ENCODE measurements around the gene TUBA4A. TPM values are rescaled to one million over a fixed set of nuclear protein-coding genes. Genes with fewer than 3 reads are reported as not detected.
A peak's percentile ranks its signal among the peaks of the same experiment; 100 is the strongest.

The TUBA4A gene
- polyA plus RNA-seq, 1 donor from 2014 or later = 229 TPM

DNA sequence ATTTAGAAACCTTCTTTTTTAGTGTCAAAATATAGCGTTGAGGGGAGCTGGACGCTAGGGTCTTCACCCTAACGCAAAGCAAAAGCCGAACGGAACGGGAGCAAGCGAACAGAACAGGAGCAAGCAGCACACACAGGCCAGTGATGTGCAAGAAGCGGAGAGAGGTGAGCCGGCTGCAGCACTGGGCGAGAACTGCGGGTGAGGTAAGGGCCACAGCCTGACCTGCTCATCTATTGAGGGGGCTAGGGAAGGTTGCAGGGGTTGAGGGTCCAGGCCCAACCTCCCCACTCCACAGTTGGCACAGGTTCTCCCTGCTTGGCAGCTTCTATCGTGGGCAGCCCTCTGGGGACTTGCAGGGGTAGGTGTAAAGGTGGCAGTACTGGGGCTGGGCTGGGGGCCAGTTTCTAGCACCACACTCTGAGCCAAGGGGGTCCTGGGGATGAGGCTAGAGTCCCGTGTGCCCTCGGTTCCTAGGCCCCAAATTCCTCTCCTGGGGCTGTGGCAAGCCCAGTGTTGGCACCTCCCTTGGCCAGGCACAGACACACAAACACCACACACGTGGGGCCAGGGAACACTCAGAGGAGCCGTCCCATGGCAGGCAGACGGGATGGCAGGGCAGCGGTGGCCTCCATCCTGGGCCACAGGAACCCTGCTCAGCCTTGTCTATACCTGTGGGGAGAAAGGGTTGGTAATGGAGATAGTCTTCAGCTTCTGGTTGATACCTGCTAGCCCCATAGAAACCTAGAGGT lies 33.8 kb downstream of the TUBA4A start:
- no peaks in the 10 kb centered on the region for H3K9me3 Mint-ChIP-seq
- peak overlapping the region in 2 of 4 donors; percentile 52 to 88 for H3K4me3 Mint-ChIP-seq
- H3K27me3 Mint-ChIP-seq = no peaks in the 10 kb centered on the region
- H3K4me1 Mint-ChIP-seq = peaks cover 13 to 15% (median 14%) of the 10 kb centered on the region in 3 donors
- no peaks in the 10 kb centered on the region for H3K36me3 Mint-ChIP-seq
- H3K27ac Mint-ChIP-seq = no peak overlapping the region

DNA sequence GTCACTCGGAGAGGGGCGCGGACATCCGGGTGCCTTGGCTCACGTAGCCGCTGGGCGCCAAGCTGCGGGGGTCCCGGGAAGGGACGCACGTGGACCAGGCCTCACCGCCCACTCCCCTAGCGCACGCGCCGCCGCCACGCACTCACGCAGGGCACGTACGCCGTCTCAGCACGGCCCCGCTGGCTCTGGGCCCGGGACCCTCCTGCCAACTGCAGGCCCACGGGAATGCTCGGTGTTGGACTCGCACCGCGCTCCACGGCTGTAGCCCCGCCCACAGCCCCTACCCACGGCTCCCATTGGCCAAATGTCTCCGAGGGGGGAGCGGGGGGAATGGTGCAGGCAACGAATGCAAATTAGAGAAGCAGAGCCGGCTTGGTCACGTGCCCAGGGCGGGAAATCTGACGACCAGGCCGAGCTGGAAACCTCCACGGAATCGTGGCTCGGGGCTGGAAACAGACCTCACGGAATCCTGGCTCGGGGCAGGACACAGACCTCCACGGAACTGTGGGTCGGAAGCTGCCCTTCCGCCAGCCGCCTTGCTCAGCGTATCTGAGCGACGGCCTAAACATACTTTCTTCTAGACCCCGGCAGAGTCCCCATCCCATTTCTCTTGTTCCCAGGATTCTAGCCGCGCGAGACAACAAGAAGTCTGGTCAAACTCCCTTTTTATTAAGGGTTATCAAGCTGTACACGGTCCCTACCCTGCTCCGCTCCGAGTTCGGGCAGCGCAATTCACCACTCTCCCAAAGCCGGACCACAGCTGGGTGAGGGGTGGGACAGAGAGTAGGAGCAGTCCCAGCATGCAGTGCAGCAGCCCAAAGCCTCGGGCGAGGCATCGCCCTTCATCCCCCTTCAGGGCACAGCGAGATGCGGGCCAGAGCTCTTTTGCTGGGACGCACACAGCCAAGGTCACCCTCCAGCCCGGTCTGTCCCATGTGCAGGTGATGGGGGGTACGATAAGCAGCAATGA lies 34.7 kb downstream of the TUBA4A start, which contains the start of gene ABCB6:
Gene ABCB6, minus strand, starts transcription at position 227 of the 970 bp plus-strand sequence. CDS start 285 bp downstream, outside the sequence.
- Mint-ChIP-seq H3K36me3 (no peaks in the 10 kb centered on the region), H3K4me3 (peak within 1 kb of the TSS; percentile 82 to 97 (median 94)), H3K27ac (peak within 1 kb of the TSS; percentile 90 to 97 (median 92)), H3K27me3 (no peaks in the 10 kb centered on the region), H3K4me1 (peaks cover 11 to 15% (median 13%) of the 10 kb centered on the region in 3 donors), H3K9me3 (no peaks in the 10 kb centered on the region)

DNA sequence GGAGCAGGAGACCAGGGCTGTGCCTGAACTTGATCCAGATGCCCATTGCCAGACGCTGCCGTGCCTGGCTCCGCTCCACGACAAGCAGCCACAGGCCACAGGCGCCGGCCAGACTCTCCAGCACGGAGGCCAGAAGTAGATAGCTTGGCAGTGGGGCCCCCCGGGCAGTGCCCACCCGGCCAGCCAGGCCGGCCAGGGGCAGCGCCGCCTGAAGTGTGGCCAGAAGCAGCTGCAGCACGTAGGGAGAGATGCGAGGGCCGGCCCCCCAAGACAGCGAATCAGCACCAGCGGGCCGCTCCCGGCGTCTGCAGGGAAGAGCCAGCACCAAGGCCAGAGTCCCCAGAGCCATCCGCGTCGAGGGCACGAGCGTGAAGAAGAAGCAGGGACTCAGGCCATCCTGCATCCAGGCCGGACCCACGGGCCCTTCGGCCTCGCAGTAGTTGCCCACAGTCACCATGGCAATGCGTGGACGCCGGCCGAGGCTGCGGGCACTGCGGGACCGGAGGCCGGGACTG lies 35.4 kb downstream of the TUBA4A start:
- H3K4me1 Mint-ChIP-seq = peaks cover 11 to 15% (median 13%) of the 10 kb centered on the region in 3 donors
- no peaks in the 10 kb centered on the region for H3K36me3 Mint-ChIP-seq
- peak overlapping the region; percentile 90 to 97 (median 92) for H3K27ac Mint-ChIP-seq
- peak overlapping the region; percentile 82 to 97 (median 94) for H3K4me3 Mint-ChIP-seq
- H3K27me3 Mint-ChIP-seq = no peaks in the 10 kb centered on the region
- no peaks in the 10 kb centered on the region for H3K9me3 Mint-ChIP-seq

DNA sequence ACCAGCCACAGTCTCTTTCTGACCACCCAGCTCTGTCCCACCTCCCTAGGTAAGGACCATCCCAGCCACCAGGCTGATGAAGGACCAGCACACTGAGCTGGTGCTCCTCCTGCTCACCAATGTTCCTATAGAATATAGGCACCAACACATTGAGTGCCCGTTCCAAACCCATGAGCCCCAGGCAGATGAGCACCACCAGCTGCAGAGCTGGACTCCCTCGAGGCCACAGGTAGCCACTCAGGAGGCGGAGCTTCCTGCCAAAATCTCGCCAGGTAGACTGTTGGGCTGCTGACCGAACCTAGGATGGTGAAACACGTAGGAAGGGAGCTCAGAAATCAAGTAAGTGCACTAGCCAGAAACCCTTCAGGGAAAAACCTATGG lies 37.2 kb downstream of the TUBA4A start:
- peak overlapping the region; percentile 47 to 63 (median 55) for H3K4me3 Mint-ChIP-seq
- no peaks in the 10 kb centered on the region for H3K27me3 Mint-ChIP-seq
- no peaks in the 10 kb centered on the region for H3K9me3 Mint-ChIP-seq
- H3K36me3 Mint-ChIP-seq = no peaks in the 10 kb centered on the region
- peaks cover 11 to 16% (median 15%) of the 10 kb centered on the region in 3 donors for H3K4me1 Mint-ChIP-seq
- peak overlapping the region in 2 of 3 donors; percentile 67 to 78 for H3K27ac Mint-ChIP-seq

DNA sequence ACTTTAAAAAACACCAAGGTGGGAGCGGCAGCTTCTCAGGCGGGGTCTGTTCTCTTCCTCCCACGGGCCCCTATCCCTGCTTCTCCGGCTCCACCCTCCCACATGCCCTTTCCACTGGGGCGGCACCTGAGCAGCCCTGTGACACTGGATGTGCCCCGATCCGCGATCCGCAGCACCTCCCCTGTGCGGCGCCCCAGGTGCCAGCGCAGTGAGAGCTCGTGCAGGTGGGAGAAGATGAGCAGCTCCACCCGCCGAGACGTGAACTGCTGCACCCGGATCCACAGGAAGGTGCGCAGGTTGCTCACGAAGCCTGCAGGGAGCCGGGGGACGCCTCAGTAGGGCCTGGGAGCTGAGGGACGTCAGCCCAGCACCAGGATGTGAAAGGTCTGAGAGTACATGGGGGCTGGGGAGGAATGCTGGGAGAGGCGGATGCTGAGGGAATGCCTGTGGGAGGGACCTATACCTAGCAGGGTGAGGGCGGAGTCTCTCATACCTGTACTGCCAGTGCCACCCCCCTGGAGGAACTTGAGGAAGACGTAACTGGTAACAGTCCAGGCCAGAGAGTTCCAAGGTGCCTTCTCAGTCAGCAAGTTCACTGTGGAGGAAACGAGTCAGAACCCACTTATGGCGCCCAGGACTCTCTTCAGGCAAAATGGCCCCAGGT lies 37.7 kb downstream of the TUBA4A start:
- H3K9me3 Mint-ChIP-seq = no peaks in the 10 kb centered on the region
- H3K27me3 Mint-ChIP-seq = no peaks in the 10 kb centered on the region
- peak overlapping the region in 2 of 3 donors; percentile 67 to 78 for H3K27ac Mint-ChIP-seq

DNA sequence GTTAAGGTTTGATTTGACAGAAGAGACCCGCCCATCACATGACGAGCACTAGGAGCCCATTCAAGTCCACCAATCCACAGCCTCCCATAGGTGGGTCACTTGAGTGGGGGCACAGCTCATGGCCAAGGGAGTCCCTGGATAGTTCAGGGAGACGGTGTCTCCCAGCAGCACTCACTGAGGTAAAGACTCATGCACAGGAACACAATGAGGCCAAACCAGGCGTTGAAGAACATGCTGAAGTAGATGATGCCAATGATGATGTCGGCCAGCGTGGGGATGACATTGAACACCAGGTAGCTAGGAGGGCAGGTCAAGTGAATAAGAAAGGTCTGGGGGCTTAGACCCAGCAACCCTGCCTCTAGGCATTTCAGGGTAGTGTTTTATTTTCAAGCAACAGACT lies 38.9 kb downstream of the TUBA4A start:
- H3K27me3 Mint-ChIP-seq = no peaks in the 10 kb centered on the region
- peak overlapping the region in 1 of 4 donors; percentile 2 for H3K4me3 Mint-ChIP-seq
- no peak overlapping the region for H3K27ac Mint-ChIP-seq
- no peaks in the 10 kb centered on the region for H3K9me3 Mint-ChIP-seq
- peaks cover 11 to 22% (median 21%) of the 10 kb centered on the region in 3 donors for H3K4me1 Mint-ChIP-seq
- no peaks in the 10 kb centered on the region for H3K36me3 Mint-ChIP-seq

More for the DNA sequence above, 37.7 kb downstream of the TUBA4A start:
- H3K4me1 Mint-ChIP-seq = peaks cover 11 to 21% (median 19%) of the 10 kb centered on the region in 3 donors
- H3K4me3 Mint-ChIP-seq = peak overlapping the region in 1 of 4 donors; percentile 60
- no peaks in the 10 kb centered on the region for H3K36me3 Mint-ChIP-seq

DNA sequence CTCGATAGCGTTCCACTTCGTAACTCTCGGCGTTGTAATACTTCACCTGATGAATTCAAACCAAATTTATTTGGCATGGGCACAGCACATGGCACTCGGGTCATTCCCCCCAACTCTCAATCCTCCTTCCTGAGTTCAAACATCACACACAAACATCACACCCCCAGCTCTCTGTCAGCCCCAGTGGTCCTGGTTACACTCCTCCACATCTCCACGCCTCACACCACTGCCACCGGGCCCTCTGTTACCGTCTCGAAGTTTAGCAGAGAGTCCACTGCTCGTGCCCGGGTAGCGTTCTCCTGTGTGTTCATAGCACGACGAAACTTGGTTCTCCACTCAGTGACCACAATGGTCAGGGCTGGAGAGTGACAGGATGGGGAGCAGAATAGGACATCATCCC lies 39.6 kb downstream of the TUBA4A start:
- Mint-ChIP-seq H3K27me3 (no peaks in the 10 kb centered on the region), H3K27ac (peak overlapping the region in 1 of 3 donors; percentile 76), H3K9me3 (no peaks in the 10 kb centered on the region), H3K36me3 (no peaks in the 10 kb centered on the region), H3K4me3 (peak overlapping the region in 1 of 4 donors; percentile 24), H3K4me1 (peaks cover 10 to 22% (median 19%) of the 10 kb centered on the region in 3 donors)

DNA sequence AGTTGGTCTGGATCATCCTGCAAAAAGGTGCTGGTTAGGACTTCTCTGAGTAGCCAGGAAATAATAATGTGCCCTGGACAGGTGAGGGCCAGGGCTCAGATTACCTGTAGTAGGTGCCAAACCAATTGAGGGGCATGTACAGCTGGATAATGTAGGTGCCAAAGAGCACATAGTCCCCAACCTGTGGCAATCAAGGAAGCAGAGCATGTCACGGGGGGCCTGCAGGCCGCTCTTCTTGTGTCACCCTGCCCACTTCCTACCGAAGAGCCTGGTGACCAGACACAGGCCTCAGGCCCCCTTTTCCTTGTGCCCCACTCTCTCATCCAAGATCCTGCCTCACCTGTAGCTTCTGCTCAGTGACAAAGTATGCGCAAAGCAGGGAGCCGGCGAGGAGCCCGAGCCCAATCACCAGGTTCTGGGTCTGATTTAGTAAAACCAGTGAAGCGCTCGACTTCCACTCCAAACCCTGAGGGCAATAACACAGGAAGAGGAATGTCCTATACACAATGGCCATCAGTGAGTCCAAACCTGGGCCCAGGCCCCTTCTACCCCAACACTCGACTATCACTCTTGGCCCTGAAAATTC lies 40.1 kb downstream of the TUBA4A start:
- no peaks in the 10 kb centered on the region for H3K36me3 Mint-ChIP-seq
- H3K27ac Mint-ChIP-seq = peak overlapping the region in 2 of 3 donors; percentile 11 to 76
- H3K4me3 Mint-ChIP-seq = peak overlapping the region in 1 of 4 donors; percentile 20
- no peaks in the 10 kb centered on the region for H3K27me3 Mint-ChIP-seq
- H3K4me1 Mint-ChIP-seq = peaks cover 7 to 20% (median 17%) of the 10 kb centered on the region in 3 donors
- no peaks in the 10 kb centered on the region for H3K9me3 Mint-ChIP-seq

DNA sequence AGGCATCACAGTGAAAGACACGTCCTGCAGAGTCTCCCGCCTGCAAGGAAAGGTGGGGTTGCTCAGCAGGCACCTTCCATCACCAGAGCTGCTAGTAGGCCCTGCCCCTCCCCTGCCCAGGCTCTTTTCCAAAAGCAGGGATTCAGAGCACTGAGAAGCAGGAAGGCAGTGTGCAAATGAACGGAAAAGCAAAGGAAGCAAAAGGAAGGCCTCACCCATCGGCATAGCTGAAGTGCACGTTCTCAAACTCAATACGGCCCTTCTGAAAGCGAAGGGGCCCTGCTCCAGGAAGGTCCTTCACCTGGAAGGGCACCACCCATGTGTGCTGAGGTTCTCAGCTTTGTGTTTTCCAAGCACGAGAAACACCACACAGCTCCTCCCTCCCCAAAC lies 40.7 kb downstream of the TUBA4A start:
- Mint-ChIP-seq H3K4me3 (peak overlapping the region in 1 of 4 donors; percentile 20), H3K36me3 (no peaks in the 10 kb centered on the region), H3K9me3 (no peaks in the 10 kb centered on the region), H3K4me1 (peaks cover 6 to 19% (median 17%) of the 10 kb centered on the region in 3 donors), H3K27ac (peak overlapping the region in 2 of 3 donors; percentile 11 to 75), H3K27me3 (no peaks in the 10 kb centered on the region)

DNA sequence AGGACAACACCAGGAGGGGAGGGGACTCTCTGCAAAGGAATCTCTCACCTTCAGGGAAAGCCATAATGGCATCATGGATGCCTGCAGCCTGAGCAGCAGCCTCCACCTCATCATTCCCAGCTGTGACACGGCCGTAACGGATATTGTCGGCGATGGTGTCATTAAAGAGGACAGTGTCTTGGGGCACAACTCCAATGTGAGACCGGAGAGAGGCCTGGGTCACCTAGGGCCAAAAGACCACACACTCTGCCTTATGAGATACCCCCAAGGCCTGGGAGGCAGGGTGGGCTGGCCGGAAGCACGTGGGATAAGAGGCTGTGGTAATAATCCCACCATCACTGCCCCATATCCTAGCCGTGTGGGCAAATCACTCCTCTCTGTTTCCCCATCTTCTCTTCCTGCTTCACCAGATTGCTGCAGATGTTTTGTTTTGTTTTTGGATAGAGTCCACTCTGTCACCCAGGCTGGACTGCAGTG lies 42.8 kb downstream of the TUBA4A start:
- Mint-ChIP-seq H3K36me3 (no peaks in the 10 kb centered on the region), H3K9me3 (no peaks in the 10 kb centered on the region), H3K4me3 (peak overlapping the region in 1 of 4 donors; percentile 83), H3K27ac (peak overlapping the region in 2 of 3 donors; percentile 92 to 96), H3K4me1 (peaks cover 10 to 15% (median 11%) of the 10 kb centered on the region in 3 donors), H3K27me3 (no peaks in the 10 kb centered on the region)

DNA sequence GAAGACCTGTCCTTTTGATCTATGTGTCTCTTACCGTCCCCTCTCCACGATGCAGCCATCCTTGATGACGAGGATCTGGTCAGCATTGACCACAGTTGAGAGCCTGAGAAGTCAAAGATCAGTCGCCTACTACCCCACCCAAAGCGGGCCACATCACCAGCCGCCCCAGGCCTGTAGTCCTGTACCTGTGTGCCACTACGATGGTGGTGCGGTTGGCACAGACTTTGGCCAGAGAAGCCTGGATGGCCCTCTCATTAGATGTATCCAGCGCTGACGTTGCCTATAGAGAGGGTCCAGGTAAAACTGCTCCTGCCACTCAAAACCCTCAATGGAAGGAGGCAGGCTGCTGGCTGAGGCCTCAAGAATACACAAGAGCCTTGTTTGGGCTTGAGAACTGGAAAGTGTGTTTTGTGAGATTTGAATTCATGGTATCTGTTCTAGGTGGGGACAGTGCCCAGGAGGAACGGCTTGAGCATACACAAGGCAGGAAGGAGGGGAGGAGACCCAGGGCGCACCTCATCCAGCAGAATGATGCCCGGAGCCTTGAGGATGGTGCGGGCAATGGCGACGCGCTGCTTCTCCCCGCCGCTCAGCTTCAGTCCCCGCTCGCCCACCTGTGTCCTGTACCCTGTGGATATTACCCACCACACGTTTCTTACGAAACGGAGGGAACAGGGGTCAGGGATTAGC lies 43.4 kb downstream of the TUBA4A start:
- Mint-ChIP-seq H3K4me1 (peaks cover 11 to 15% (median 11%) of the 10 kb centered on the region in 3 donors), H3K27ac (peak overlapping the region in 2 of 3 donors; percentile 80 to 96), H3K4me3 (peak overlapping the region in 1 of 4 donors; percentile 83), H3K9me3 (no peaks in the 10 kb centered on the region), H3K36me3 (no peaks in the 10 kb centered on the region), H3K27me3 (no peaks in the 10 kb centered on the region)

DNA sequence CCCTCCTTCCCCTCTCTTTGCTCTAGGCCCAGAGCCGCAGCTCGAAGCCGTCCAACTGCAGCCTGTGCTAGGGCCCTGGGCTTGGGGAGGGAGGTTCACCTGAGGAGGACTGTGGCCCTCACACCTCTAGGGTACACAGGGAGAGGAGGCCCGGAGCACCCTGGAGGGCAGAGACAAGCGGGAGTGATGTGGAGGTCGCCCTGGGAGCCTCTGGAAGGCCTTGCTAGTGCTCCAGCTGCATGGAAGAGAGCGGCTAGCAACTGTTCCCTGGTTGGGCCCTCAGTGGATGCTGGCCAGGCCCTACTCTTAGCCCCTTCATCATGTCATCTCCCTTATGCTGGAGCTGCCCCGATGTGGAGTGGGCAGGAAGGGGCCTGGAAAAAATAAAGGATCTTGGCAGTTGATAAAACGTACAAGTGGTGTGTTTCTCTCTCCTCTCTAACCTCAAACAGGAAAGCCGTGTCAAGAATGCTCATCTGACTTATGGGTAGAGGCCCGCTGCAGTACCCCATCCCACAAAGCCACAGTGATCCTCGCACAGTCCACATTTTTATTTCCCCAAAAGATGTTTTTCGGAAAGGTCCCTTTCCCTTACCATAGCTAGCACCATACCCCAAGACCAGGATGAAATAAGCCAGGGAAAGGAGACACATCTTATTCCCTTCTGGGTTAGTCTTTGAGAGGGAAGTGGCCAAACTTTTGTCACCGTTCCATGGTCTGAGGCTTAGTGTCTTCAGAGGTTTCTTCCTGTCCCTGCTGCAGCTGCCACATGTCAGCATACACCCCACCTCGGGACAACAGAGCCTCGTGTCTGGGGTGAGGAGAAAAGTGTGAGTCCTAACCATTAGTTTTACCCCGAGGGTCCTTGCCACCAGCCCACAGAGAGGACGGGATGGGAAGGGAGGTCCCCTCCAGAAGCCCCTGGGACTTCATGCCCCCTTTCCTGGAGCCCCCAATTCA lies 44.2 kb downstream of the TUBA4A start:
- no peaks in the 10 kb centered on the region for H3K9me3 Mint-ChIP-seq
- no peaks in the 10 kb centered on the region for H3K36me3 Mint-ChIP-seq
- peaks cover 11 to 15% (median 11%) of the 10 kb centered on the region in 3 donors for H3K4me1 Mint-ChIP-seq
- H3K27ac Mint-ChIP-seq = peak overlapping the region in 2 of 3 donors; percentile 76 to 96
- H3K27me3 Mint-ChIP-seq = no peaks in the 10 kb centered on the region
- peak overlapping the region in 1 of 4 donors; percentile 83 for H3K4me3 Mint-ChIP-seq
